A549 (cell line): ENCODE results near the gene OSGIN1.

Source experiments
- BHLHE40 ChIP-seq: IDR thresholded peaks from 2 replicates; pipeline ENCODE4 v1.6.1; 2012; ENCODE audit warnings: low read depth, low read length, inconsistent platforms
- CHD4 ChIP-seq: fragments of 200-600 bp; sonication (generic); IDR thresholded peaks from 2 replicates; pipeline ENCODE4 v1.6.1; 2016; ENCODE audit warnings: antibody characterized with exemption, mild to moderate bottlenecking, borderline replicate concordance
- CTCF ChIP-seq: fragments of >200 bp; sonication (Bioruptor Twin); formaldehyde crosslinking; IDR thresholded peaks from 3 replicates; pipeline ENCODE4 v1.5.1; 2016
- ESRRA ChIP-seq: fragments of 150-350 bp; IDR thresholded peaks from 2 replicates; pipeline ENCODE4 v1.6.1; 2014; ENCODE audit warnings: mild to moderate bottlenecking, low read length, borderline replicate concordance
- HMGXB4 ChIP-seq: fragments of 250-450 bp; sonication (Bioruptor Pico); IDR thresholded peaks from 2 replicates; pipeline ENCODE4 v1.5.0; 2021; ENCODE audit warnings: mild to moderate bottlenecking, moderate library complexity, borderline replicate concordance
- KDM1A ChIP-seq: fragments of 200-600 bp; sonication (generic); IDR thresholded peaks from 2 replicates; pipeline ENCODE4 v1.6.1; 2016; ENCODE audit warnings: low read depth, mild to moderate bottlenecking
- MAZ ChIP-seq: fragments of 150-350 bp; IDR thresholded peaks from 2 replicates; pipeline ENCODE4 v1.6.1; 2014; ENCODE audit warnings: antibody characterized with exemption, low read depth, low read length, borderline replicate concordance
- NR3C1 ChIP-seq: fragments of >200 bp; sonication (Bioruptor Twin); formaldehyde crosslinking; IDR thresholded peaks from 3 replicates; pipeline ENCODE4 v1.6.1; 2017
- POLR2A ChIP-seq: IDR thresholded peaks from 2 replicates; pipeline ENCODE4 v1.6.1; 2012; ENCODE audit warnings: mild to moderate bottlenecking, low read length

GRCh38 chr16:83929811-83930555 is 23.1 kb upstream of the OSGIN1 start:
- no peak for TF ChIP-seq CTCF
- no peak for TF ChIP-seq POLR2A
- TF ChIP-seq KDM1A = no peak
- TF ChIP-seq NR3C1 = no peak
- no peak for TF ChIP-seq MAZ
- TF ChIP-seq ESRRA = no peak
- TF ChIP-seq BHLHE40 = no peak
- TF ChIP-seq CHD4 = no peak
- no peak for TF ChIP-seq HMGXB4 (CRISPR knock-in tag)
